Liver (tissue), 9 donors: ENCODE results near the gene HSPA8. TPM values are rescaled to one million over a fixed set of nuclear protein-coding genes. Genes with fewer than 3 reads are reported as not detected.

Source experiments
- DNase-seq: peaks from one replicate; pipeline ENCODE4 v3.0.0-alpha.2; 2017; ENCODE audit warnings: low spot score
- H3K27ac ChIP-seq, 2 donors: one replicate each; pipeline ENCODE4 v1.7.0; 2013; ENCODE audit warnings: inconsistent platforms in 2 of 2, low read length in 2 of 2, control low read depth in 1 of 2, low read depth in 1 of 2, mild to moderate bottlenecking in 1 of 2
- H3K27me3 ChIP-seq, 4 donors: one replicate each; pipeline versions ENCODE4 v1.6.1 to v1.7.0; 2013; ENCODE audit warnings: low read length in 3 of 4, inconsistent platforms in 1 of 4, mild to moderate bottlenecking in 1 of 4, moderate library complexity in 1 of 4; ENCODE audit not compliant: control insufficient read depth in 4 of 4, insufficient read depth in 4 of 4
- H3K36me3 ChIP-seq, 4 donors: one replicate each; pipeline versions ENCODE4 v1.6.1 to v1.7.0; 2013; ENCODE audit warnings: low read length in 3 of 4, mild to moderate bottlenecking in 3 of 4, low read depth in 1 of 4, moderate library complexity in 1 of 4; ENCODE audit not compliant: control insufficient read depth in 4 of 4, insufficient read depth in 3 of 4
- H3K4me1 ChIP-seq, 4 donors: one replicate each; pipeline versions ENCODE4 v1.6.1 to v1.7.0; 2013; ENCODE audit warnings: low read length in 3 of 4, mild to moderate bottlenecking in 3 of 4, moderate library complexity in 1 of 4; ENCODE audit not compliant: control insufficient read depth in 4 of 4, insufficient read depth in 4 of 4
- H3K4me3 ChIP-seq, 3 donors: one replicate each; pipeline versions ENCODE4 v1.6.1 to v1.7.0; 2013; ENCODE audit warnings: low read length in 3 of 3, control low read depth in 1 of 3, low read depth in 1 of 3, mild to moderate bottlenecking in 1 of 3
- H3K9ac ChIP-seq, 2 donors: one replicate each; pipeline ENCODE4 v1.7.0; 2013; ENCODE audit warnings: low read length in 2 of 2, mild to moderate bottlenecking in 2 of 2, moderate library complexity in 2 of 2, control low read depth in 1 of 2, low read depth in 1 of 2
- H3K9me3 ChIP-seq, 4 donors: one replicate each; pipeline versions ENCODE4 v1.6.1 to v1.7.0; 2013; ENCODE audit warnings: low read length in 3 of 4; ENCODE audit not compliant: control insufficient read depth in 4 of 4
- EGR1 ChIP-seq, 2 donors: IDR thresholded peaks; 2 replicates each; pipeline ENCODE4 v1.6.1; 2016 to 2018; ENCODE audit warnings: antibody characterized with exemption in 2 of 2, low read depth in 2 of 2
- FOXA1 ChIP-seq: IDR thresholded peaks from 2 replicates; pipeline ENCODE4 v1.6.1; 2016; ENCODE audit warnings: antibody characterized with exemption
- FOXA2 ChIP-seq: IDR thresholded peaks from 2 replicates; pipeline ENCODE4 v1.6.1; 2016; ENCODE audit warnings: antibody characterized with exemption
- GABPA ChIP-seq, 2 donors: IDR thresholded peaks in 1 of 2; conservative IDR thresholded peaks in 1 of 2; 2 replicates each; pipeline ENCODE4 v1.6.1; 2016; ENCODE audit warnings: antibody characterized with exemption in 2 of 2, mild to moderate bottlenecking in 1 of 2, moderate library complexity in 1 of 2
- HNF4A ChIP-seq, 2 donors: conservative IDR thresholded peaks; 2 replicates each; pipeline ENCODE4 v1.6.1; 2016; ENCODE audit warnings: antibody characterized with exemption in 2 of 2, mild to moderate bottlenecking in 2 of 2
- HNF4G ChIP-seq: IDR thresholded peaks from 2 replicates; pipeline ENCODE4 v1.6.1; 2016; ENCODE audit warnings: antibody characterized with exemption
- JUND ChIP-seq, 2 donors: IDR thresholded peaks; 2 replicates each; pipeline ENCODE4 v1.6.1; 2016; ENCODE audit warnings: antibody characterized with exemption in 2 of 2
- NR2F2 ChIP-seq: IDR thresholded peaks from 2 replicates; pipeline ENCODE4 v1.6.1; 2016; ENCODE audit warnings: antibody characterized with exemption
- RAD21 ChIP-seq, 2 donors: IDR thresholded peaks; 2 replicates each; pipeline ENCODE4 v1.6.1; 2016; ENCODE audit warnings: antibody characterized with exemption in 2 of 2, mild to moderate bottlenecking in 2 of 2
- RXRA ChIP-seq, 2 donors: IDR thresholded peaks; 2 replicates each; pipeline ENCODE4 v1.6.1; 2017 to 2018; ENCODE audit warnings: antibody characterized with exemption in 2 of 2, mild to moderate bottlenecking in 1 of 2
- SP1 ChIP-seq: IDR thresholded peaks from 2 replicates; pipeline ENCODE4 v1.6.1; 2018; ENCODE audit warnings: antibody characterized with exemption, mild to moderate bottlenecking
- TAF1 ChIP-seq: conservative IDR thresholded peaks from 2 replicates; pipeline ENCODE4 v1.6.1; 2016; ENCODE audit warnings: antibody characterized with exemption, mild to moderate bottlenecking
- YY1 ChIP-seq: IDR thresholded peaks from 2 replicates; pipeline ENCODE4 v1.6.1; 2016; ENCODE audit warnings: antibody characterized with exemption, mild to moderate bottlenecking
- WGBS: extraction: QIAGEN DNeasy Blood & Tissue Kit; methylation state at CpG from one replicate; pipeline ENCODE4 v1.1.7; 2013; 5-methylcytosine and 5-hydroxymethylcytosine counted together
- polyA plus RNA-seq, 2 donors: library from polyadenylated mRNA; stranded (reverse) in 1 of 2; unstranded in 1 of 2; fragments of 200-250 nt in 1 of 2; fragments of >200 nt in 1 of 2; fragmentation: Nextera tagmentation in 1 of 2; extraction: Ambion mirVana in 1 of 2; gene quantifications; one replicate each; pipeline versions ENCODE4 v1.2.1 to v1.2.3, GENCODE V29; 2013 to 2015
- total RNA-seq, 2 donors: library from RNA; depleted of rRNA; stranded (reverse); fragments of >200 nt; gene quantifications; one replicate each; pipeline ENCODE4 v1.2.3, GENCODE V29; 2014
- TF ChIP-seq, protein P1 (sequence below): IDR thresholded peaks from 2 replicates; pipeline ENCODE4 v1.6.1; 2016; ENCODE audit warnings: antibody characterized with exemption, mild to moderate bottlenecking
- TF ChIP-seq, protein P2 (sequence below): fragments of 150-350 bp; IDR thresholded peaks from 2 replicates; pipeline ENCODE4 v1.5.1; 2017; ENCODE audit warnings: improper control_type of control experiment, low read depth, low read length; ENCODE audit not compliant: missing input control
- TF ChIP-seq, protein P3 (sequence below): IDR thresholded peaks from 2 replicates; pipeline ENCODE4 v1.6.1; 2016; ENCODE audit warnings: antibody characterized with exemption
- TF ChIP-seq, protein P4 (sequence below): IDR thresholded peaks from 2 replicates; pipeline ENCODE4 v1.6.1; 2016; ENCODE audit warnings: antibody characterized with exemption
- TF ChIP-seq, protein P5 (sequence below): IDR thresholded peaks from 2 replicates; pipeline ENCODE4 v1.6.1; 2016; ENCODE audit warnings: antibody characterized with exemption
- donor health status: healthy.
- donor health status: healthy.
- donor health status: healthy.
- donor health status: healthy.
- donor health status: healthy.

HSPA8 gene
- 1,000 to 10,000 TPM; 1,425 to 1,445 TPM for total RNA-seq
- 100 to 1,000 TPM; 215 to 518 TPM for polyA plus RNA-seq

DNA sequence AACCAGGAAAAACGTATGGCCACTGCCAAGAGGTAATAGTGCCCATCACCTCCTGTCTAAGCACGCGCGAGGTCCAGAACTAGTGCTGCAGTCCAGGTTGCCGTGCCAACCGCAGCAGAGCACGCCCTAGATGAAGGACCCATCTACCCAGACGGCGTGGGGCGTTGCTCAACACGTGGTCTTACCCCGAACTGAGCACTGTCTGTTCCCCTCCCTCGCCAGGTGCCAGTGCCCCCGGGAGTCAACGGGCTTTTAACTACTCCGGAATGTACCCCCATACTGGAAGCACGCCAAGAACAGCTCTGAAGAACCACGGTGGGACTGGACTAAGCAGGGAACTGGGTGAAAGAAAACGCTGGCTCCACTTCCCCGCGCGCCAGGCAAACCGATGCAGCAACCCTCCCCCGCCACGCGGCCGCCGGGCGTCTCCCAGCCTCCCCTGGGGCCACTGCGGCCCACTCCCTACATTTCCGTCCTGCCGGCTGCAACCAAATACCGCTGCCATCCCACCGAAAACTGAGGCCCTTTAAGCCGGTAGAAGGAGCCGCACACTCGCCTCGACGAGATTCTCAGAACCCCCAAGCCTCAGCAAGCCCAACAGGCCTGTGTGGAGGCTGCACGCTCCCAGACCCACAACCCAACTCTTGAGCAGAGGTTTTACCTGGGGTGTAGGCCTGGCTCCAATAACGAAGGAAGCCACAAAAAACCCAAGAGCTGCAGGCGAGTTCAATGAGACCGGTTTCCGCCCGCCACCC, at the start of gene HSPA8:
HSPA8 (minus strand) TSS at position 734 of the 755 bp plus-strand sequence. CDS start 812 bp downstream, outside the sequence.
- no peak for TF ChIP-seq FOXA1
- TF ChIP-seq, protein P1, sequence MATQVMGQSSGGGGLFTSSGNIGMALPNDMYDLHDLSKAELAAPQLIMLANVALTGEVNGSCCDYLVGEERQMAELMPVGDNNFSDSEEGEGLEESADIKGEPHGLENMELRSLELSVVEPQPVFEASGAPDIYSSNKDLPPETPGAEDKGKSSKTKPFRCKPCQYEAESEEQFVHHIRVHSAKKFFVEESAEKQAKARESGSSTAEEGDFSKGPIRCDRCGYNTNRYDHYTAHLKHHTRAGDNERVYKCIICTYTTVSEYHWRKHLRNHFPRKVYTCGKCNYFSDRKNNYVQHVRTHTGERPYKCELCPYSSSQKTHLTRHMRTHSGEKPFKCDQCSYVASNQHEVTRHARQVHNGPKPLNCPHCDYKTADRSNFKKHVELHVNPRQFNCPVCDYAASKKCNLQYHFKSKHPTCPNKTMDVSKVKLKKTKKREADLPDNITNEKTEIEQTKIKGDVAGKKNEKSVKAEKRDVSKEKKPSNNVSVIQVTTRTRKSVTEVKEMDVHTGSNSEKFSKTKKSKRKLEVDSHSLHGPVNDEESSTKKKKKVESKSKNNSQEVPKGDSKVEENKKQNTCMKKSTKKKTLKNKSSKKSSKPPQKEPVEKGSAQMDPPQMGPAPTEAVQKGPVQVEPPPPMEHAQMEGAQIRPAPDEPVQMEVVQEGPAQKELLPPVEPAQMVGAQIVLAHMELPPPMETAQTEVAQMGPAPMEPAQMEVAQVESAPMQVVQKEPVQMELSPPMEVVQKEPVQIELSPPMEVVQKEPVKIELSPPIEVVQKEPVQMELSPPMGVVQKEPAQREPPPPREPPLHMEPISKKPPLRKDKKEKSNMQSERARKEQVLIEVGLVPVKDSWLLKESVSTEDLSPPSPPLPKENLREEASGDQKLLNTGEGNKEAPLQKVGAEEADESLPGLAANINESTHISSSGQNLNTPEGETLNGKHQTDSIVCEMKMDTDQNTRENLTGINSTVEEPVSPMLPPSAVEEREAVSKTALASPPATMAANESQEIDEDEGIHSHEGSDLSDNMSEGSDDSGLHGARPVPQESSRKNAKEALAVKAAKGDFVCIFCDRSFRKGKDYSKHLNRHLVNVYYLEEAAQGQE, result peak; percentile 96
- peak; percentile 76 for TF ChIP-seq TAF1
- TF ChIP-seq FOXA2, result no peak
- TF ChIP-seq, protein P2, sequence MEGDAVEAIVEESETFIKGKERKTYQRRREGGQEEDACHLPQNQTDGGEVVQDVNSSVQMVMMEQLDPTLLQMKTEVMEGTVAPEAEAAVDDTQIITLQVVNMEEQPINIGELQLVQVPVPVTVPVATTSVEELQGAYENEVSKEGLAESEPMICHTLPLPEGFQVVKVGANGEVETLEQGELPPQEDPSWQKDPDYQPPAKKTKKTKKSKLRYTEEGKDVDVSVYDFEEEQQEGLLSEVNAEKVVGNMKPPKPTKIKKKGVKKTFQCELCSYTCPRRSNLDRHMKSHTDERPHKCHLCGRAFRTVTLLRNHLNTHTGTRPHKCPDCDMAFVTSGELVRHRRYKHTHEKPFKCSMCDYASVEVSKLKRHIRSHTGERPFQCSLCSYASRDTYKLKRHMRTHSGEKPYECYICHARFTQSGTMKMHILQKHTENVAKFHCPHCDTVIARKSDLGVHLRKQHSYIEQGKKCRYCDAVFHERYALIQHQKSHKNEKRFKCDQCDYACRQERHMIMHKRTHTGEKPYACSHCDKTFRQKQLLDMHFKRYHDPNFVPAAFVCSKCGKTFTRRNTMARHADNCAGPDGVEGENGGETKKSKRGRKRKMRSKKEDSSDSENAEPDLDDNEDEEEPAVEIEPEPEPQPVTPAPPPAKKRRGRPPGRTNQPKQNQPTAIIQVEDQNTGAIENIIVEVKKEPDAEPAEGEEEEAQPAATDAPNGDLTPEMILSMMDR, result no peak
- TF ChIP-seq, protein P3, sequence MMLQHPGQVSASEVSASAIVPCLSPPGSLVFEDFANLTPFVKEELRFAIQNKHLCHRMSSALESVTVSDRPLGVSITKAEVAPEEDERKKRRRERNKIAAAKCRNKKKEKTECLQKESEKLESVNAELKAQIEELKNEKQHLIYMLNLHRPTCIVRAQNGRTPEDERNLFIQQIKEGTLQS, result no peak
- no peak for TF ChIP-seq NR2F2
- no peak for TF ChIP-seq RAD21 (IDR thresholded peaks at IDR 0.05)
- no peak for TF ChIP-seq HNF4A (conservative IDR thresholded peaks at IDR 0.05)
- TF ChIP-seq EGR1 (IDR thresholded peaks at IDR 0.05; ENCODE audit: low read depth in 2 of 2), result no peak
- no peak for TF ChIP-seq GABPA (IDR thresholded peaks at IDR 0.05 in 1 of 2, conservative IDR thresholded peaks at IDR 0.05 in 1 of 2)
- no peak for TF ChIP-seq HNF4G
- TF ChIP-seq, protein P4, sequence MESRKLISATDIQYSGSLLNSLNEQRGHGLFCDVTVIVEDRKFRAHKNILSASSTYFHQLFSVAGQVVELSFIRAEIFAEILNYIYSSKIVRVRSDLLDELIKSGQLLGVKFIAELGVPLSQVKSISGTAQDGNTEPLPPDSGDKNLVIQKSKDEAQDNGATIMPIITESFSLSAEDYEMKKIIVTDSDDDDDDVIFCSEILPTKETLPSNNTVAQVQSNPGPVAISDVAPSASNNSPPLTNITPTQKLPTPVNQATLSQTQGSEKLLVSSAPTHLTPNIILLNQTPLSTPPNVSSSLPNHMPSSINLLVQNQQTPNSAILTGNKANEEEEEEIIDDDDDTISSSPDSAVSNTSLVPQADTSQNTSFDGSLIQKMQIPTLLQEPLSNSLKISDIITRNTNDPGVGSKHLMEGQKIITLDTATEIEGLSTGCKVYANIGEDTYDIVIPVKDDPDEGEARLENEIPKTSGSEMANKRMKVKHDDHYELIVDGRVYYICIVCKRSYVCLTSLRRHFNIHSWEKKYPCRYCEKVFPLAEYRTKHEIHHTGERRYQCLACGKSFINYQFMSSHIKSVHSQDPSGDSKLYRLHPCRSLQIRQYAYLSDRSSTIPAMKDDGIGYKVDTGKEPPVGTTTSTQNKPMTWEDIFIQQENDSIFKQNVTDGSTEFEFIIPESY, result no peak
- TF ChIP-seq JUND (IDR thresholded peaks at IDR 0.05), result peak in 1 of 2 donors; percentile 20
- no peak for TF ChIP-seq YY1
- TF ChIP-seq RXRA (IDR thresholded peaks at IDR 0.05), result no peak
- TF ChIP-seq, protein P5, sequence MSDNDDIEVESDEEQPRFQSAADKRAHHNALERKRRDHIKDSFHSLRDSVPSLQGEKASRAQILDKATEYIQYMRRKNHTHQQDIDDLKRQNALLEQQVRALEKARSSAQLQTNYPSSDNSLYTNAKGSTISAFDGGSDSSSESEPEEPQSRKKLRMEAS, result peak; percentile 44
- TF ChIP-seq SP1, result no peak
- H3K4me1 ChIP-seq, result peaks cover 3 to 34% (median 24%) of the 10 kb centered on the region in 4 donors

More for the DNA sequence above, at the start of gene HSPA8:
- Histone ChIP-seq H3K27me3 (no peaks in the 10 kb centered on the region), H3K36me3 (peaks cover 11 to 43% (median 37%) of the 10 kb centered on the region in 4 donors), H3K9me3 (no peaks in the 10 kb centered on the region), H3K27ac (peak within 1 kb of the TSS; percentile 97 to 100), H3K9ac (peak within 1 kb of the TSS; percentile 99 to 100), H3K4me3 (peak within 1 kb of the TSS; percentile 81 to 98 (median 87))
- DNase-seq, result peak; percentile 72
- under 1% methylated on average over 45 of the region's 45 CpGs for WGBS
